NCI-H1436 (cell line): ENCODE results near the gene RPL10A.

Source experiments
- DNase-seq: peaks from one replicate; lab custom pipeline; 2025; lab: John Stamatoyannopoulos, UW

RPL10A gene

GRCh38 chr6:35476004-35476403, 7.8 kb downstream of the RPL10A start:
- no peak for DNase-seq

GRCh38 chr6:35477028-35477427, 8.8 kb downstream of the RPL10A start:
- DNase-seq, result no peak

- no peak for DNase-seq
Observed at GRCh38 chr6:35477551-35478179, 9.5 kb downstream of the RPL10A start.

- no peak for DNase-seq
Observed at GRCh38 chr6:35478259-35478658, 10.1 kb downstream of the RPL10A start.

- no peak for DNase-seq
Observed at GRCh38 chr6:35480176-35480575, 12.0 kb downstream of the RPL10A start.

- DNase-seq, result no peak
Observed at GRCh38 chr6:35481226-35481625, 13.0 kb downstream of the RPL10A start.

- DNase-seq, result no peak
Observed at GRCh38 chr6:35483062-35483461, 14.9 kb downstream of the RPL10A start.

GRCh38 chr6:35483490-35483889, 15.3 kb downstream of the RPL10A start:
- DNase-seq, result no peak

- DNase-seq, result no peak
Observed at GRCh38 chr6:35483893-35484645, 15.9 kb downstream of the RPL10A start.

- no peak for DNase-seq
Observed at GRCh38 chr6:35484921-35485392, 16.8 kb downstream of the RPL10A start.

- no peak for DNase-seq
Observed at GRCh38 chr6:35485402-35485877, 17.2 kb downstream of the RPL10A start.

- DNase-seq, result no peak
Observed at GRCh38 chr6:35486005-35486925, 18.1 kb downstream of the RPL10A start.

GRCh38 chr6:35487658-35488516, 19.7 kb downstream of the RPL10A start:
- no peak for DNase-seq

GRCh38 chr6:35488517-35488862, 20.3 kb downstream of the RPL10A start:
- no peak for DNase-seq

GRCh38 chr6:35489066-35489465, 20.9 kb downstream of the RPL10A start:
- DNase-seq, result no peak

GRCh38 chr6:35489995-35490791, 22.0 kb downstream of the RPL10A start:
- DNase-seq, result no peak

- no peak for DNase-seq
Observed at GRCh38 chr6:35490821-35491557, 22.8 kb downstream of the RPL10A start.

GRCh38 chr6:35491558-35492257, 23.5 kb downstream of the RPL10A start:
- DNase-seq, result no peak

GRCh38 chr6:35492258-35492973, 24.2 kb downstream of the RPL10A start:
- DNase-seq, result no peak
